GM18858 (cell line): ENCODE results near the gene UNC5B.

Experiments
- ATAC-seq: cut with Tn5 transposase; IDR thresholded peaks from one replicate; pipeline ENCODE4 v1.9.1; 2021; ENCODE audit not compliant: unreplicated experiment

The UNC5B gene

GRCh38 chr10:71314694-71315225 is 102.4 kb downstream of the UNC5B start:
- ATAC-seq, result no peak

DNA sequence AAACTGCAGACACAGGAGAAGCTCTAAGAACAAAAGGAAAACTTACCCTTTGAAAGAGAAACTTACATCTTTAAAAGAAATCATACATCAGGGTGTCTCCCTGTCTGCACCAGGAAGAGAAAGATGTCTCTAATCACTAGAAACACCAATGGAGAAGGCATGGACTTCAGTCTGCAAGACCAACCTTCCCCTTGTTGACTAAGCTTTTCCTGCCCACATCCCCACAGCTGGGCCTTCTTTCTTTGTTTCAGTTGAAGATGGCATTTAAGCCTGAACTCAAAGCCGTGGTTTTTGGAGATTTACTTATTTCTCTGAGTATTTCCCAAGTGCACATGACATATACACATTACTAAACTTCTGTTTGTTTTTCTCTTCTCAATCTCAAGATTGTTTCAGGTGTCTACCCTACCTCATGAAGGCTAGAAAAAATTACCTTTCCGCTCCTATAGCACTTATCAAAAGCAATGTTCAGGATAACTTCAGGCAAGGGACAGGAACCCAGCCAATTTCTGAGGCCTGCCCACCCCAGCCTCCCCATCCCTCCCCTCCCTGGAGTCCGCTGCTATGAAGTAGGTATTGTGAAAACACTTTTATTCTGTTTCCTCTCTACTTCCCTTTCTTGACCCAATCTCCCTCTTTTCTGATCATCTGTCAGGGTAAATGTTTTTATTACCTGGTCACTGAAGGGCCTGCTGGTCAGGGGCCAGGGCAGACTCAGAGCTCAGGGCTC is 103.9 kb downstream of the UNC5B start:
- no peak for ATAC-seq

DNA sequence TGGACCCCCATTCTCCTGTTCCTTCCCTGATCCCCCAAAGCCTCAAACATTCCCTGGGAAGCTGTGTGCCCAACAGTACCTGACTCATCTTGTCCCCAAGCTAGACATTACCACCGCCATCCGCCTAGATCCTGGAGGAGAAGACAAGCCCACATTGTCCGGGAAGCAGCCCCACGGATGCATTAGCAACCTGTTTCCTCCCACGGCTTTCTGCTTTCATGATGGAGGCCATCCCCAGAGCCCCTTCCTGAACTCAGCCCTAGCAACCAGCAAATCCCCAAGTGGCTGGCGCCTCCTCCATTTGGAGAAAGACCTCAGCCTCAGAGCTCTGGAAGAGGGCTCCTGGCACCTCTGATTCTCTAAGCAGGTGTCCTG is 104.4 kb downstream of the UNC5B start:
- no peak for ATAC-seq

DNA sequence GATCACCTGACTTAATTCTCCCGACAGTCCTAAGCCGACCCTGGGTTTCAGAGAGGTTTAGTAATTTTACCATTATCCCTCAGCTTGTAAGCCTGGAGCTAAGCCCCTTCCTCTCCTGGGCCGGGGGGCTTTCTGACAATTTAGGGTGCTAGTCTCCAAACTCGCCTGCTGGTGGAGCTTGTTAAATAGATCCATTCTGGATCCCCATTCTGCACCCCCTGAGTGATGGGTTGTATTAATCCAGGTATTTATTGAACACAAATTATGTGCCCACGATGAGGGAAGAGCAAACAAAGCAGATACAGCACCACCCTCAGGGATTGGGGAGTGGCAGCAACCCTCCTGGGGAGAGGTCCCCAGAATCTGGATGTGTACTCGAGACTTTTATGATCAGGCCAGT is 105.4 kb downstream of the UNC5B start:
- ATAC-seq, result no peak

DNA sequence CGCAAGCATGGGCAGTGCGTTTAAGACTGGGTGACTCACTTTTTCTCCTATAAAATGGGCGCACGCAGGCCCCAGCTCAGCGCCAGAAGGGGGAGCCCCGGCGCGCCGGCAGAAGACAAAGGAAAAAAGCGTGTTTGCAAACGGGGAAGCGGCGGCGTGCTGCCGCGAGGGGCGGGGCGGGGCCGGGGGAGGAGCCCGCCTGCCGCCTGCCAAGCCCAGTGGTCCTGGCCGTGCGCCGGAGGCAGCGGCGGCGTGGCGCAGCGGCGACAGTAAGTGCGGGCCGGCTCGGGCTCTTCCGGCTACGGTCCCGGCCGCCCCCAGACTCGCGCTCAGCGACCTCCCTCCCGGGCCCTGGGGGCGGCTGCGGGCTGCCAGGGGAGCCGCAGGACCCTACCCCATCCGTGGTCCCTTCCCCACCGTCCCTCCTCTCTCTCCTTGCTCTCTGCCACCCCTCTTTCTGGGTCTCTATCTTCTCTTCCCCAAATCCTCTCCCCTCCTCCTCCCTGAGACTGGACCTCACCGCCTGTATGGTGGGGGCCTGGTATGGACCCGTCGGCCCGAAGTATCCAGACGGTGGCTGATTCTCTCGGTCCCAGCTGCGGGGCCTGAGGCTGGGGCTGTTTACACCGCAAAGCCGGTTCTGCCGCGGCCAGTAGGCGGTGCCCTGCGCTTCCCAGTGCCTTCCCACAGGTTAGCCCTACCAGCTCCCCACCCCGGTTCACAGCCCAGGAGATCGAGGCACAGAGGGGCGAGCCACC is 106.9 kb downstream of the UNC5B start, which contains the start of gene SLC29A3:
Gene SLC29A3 (plus strand): TSS at position 218 of the 758 bp plus-strand sequence. CDS start 51 bp downstream, at position 269.
- ATAC-seq, result no peak

DNA sequence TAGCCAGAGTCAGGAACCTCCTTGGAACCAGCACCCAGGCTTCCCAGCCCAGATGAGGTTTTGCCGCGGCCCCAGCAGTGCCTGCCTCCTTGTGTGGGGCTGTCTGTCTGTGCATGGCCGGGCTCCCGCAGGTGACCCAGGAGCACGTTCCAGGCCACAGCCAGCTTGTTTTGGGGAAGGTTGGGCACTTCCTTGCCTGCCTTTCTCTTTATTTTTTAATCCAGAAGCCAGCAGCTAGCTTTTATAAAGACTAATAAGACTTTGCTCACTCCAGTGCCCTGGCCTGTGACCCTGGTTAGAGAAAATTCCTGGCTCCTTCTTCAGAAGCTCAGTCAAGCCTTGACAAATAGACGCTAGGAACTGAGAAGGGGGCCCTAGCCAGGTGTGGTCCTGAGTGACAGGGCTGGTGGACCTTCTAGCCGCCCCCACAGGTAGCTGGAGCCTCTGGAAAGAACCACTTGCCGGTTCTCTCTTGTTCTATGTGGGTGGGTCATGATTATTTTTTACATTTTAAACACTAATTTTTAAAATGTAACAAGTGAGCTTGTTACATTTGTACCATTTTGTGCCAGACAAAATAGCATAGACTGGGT is 107.5 kb downstream of the UNC5B start:
- no peak for ATAC-seq

DNA sequence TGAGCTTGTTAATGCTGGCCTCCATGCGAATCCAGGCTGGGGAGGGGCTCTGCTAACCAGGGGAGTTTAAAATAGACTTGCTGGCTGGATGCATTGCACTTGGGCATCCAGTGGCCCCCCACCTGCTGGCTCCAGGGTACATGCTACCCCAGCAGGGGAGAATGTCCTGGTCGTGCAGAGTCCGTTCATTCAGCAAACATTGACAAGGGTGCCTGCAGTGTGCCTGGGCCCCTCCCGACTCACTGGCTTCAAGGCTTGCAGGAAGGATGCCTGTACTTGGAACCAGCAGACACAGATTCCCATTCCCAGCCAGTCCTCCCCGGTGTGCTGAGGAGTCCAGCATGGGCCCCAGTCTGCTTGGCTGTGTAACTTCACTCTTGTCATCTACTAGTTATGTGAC is 108.2 kb downstream of the UNC5B start:
- ATAC-seq, result no peak

GRCh38 chr10:71321386-71321785 is 109.0 kb downstream of the UNC5B start:
- no peak for ATAC-seq

DNA sequence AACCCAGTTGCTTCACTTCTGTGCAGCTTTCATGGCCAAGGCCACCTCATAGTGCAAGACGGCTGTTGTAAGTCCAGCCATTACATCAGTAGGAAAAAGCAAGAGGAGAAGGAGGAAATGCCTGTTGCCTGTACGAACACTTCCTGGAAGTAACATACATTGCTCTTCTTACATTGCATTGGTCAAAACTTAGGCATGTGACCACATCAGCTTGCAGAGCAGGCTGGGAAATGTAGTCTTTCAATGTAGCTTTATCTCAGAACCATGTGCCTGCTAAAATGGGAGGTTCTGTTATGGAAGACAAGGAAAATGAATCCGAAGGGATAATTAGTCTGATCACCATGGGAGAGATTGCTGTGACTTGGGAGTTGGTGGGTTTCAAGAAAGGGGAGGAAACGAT is 111.0 kb downstream of the UNC5B start:
- ATAC-seq, result no peak

DNA sequence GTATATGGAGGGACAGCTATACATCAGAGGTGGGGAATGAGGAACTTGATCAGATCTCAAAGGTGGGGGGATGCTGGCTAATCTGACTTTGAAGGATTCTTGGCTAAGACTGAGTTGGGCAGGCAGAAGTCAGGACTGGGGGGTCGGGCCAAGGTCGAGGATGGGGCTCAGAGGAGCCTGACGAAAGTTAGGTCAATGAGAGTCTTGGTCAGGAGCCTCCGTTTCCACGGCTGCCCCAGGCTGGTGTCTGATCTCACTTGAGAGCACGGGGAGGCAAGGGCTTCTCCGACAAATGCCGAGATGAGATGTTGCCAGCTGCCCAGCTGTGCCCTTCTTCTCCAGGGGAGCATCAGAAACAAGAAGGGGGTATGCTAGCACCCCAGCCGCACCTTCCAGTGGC is 112.4 kb downstream of the UNC5B start:
- no peak for ATAC-seq

DNA sequence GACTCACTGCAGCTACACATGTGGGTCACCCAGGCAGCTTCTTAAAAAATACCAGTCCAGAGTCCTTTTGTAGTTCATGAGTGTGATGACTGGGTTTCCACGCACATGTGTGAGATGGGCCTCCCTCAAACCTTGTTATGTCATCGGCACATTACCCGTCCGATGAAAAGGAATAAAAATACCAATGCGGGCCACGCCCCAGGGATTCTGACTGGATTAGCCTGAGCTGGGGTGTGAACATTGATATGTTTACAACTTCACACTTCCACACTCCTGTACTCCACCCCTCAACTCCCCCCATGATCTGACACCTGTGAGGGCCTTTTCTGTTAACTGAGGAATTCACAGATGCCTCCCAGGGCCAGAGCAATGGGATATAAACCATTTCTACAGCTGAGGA is 112.9 kb downstream of the UNC5B start:
- no peak for ATAC-seq

DNA sequence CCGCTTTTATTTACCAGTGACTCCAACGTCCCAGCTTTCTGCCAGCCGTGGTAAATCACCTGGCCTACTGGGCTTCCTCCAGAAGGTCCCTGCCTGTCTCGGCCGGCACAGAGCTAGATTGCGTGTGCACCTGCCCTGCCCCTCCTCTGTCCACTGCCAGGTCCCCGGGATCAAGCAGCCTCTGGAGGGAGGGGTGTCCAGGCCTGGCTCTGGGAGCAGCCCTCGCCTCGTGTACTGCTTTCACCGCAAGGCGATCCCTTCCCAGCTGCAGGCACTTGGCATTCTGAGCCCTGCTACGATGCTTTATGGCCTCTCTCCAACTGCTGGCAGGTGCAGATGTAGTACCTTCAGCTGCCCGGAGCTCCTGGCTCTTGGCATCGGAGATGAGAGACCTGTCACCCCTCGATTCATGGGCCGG is 114.1 kb downstream of the UNC5B start:
- no peak for ATAC-seq

DNA sequence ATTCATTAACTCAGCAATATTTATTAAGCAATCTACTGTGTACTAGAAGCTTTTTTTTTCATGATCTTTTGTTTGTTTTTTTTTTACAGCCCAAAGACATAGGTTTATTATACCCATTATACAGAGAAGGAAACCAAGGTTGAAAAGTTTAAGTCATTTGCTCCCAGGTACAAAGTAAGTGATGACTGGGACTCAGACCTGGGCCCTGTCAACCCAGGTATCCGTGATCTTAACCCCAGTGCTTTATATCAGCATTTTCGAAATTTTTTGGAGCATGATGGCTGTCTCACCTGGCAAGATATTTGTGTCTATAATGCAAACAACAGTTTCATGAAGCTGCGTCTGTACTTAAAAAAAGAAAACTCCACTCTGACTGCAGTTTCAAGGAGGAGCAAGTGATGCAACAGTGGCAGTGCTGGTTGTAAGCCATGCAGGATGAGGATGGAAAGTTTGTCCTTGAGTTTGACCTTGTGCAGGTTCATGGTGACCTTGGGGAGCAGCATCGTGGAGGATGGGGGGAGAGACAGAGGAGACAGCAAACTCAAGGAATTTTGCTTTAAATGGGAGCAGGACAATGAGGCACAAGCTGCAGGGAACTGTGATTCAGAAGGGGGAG is 118.5 kb downstream of the UNC5B start:
- ATAC-seq, result no peak

- no peak for ATAC-seq
Measured at GRCh38 chr10:71331736-71332135, 119.4 kb downstream of the UNC5B start.

- no peak for ATAC-seq
Measured at GRCh38 chr10:71332466-71332865, 120.1 kb downstream of the UNC5B start.

DNA sequence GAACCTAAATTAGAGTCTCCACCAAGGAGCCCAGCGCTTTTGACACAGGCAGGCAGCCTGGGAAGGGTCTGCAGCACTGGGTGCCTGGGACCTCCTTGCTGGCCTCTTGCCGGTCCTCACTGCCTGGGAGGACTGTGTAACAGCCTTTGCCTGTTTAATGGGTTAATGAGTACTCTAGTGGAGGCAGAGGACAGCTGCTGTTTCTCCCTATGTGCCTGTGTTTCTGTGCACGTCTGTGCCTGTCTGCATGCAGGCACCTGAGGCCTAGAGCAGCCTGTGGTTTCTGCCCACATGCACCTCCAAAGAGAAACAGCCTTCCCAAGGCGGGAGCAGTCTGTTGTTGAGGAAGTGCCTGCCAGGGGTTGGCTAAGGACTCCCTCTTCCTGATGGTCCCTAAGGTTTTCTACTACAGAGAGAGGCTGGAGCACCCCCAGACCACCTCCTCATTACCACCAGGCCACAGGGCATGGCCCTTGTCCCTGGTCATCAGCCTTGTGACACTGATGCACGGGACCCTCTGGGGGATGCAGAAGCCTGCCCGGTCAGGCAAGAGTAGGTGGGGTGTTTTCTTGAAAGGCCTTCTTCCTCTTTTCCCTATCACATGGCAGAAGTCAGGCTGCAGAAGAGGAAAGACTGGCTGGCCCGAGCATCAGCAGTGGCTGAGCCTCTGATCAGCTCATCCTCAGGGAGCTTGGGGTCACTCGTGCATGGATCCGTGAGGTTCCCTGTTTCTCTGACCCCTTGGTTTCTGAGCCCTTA is 120.9 kb downstream of the UNC5B start:
- no peak for ATAC-seq

- ATAC-seq, result no peak
Measured at GRCh38 chr10:71334221-71334791, 121.9 kb downstream of the UNC5B start.

DNA sequence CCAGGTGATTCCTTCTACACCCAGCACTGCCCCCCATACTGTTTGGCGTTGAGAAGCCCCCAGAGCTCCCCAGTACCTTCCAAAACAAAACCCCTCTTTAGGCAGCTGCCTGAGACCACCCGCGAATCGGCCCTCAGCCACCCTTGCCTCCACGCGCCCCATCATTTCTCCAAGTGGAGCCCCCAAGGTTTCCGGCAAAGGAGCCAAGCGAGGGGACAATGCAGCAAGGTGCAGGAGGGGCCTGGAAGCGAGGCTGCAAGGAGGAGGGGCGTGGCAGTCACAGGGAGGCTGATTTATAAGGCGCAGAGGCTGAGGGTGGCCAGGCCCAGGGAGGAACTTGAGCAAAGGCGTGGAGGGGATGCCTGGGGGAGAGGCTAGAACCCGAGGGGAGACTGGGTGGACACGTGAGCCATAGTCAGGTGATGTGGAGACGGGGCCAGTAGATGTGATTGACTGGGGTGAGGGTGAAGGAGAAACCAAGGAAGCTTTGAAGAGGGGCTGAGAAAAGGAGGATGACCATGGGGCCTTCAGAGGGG is 122.9 kb downstream of the UNC5B start:
- no peak for ATAC-seq

GRCh38 chr10:71336632-71337031 is 124.3 kb downstream of the UNC5B start:
- no peak for ATAC-seq

- ATAC-seq, result no peak
Measured at GRCh38 chr10:71337219-71337701, 124.9 kb downstream of the UNC5B start.
